ENCODE measurements around the gene CCDC182.

DNA sequence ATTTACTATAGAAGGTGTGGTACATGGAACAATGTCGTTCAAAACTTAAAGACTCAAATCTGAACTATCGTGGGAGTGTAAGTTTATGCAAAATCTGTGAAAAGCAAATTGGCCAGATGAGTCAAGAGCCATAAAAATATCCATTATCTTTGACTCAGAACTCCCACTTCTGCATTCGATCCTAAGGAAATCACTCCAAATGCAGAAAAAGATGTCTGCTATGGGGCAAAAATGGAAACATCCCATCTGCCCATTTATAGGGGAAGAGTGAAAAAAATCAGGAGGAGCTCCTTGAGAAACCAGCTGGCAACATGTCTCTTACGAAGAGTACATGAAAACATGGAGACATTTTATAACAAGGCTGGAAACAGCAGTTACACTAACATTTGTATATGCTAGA is 43.6 kb upstream of the CCDC182 start:
- TF ChIP-seq, protein P1, sequence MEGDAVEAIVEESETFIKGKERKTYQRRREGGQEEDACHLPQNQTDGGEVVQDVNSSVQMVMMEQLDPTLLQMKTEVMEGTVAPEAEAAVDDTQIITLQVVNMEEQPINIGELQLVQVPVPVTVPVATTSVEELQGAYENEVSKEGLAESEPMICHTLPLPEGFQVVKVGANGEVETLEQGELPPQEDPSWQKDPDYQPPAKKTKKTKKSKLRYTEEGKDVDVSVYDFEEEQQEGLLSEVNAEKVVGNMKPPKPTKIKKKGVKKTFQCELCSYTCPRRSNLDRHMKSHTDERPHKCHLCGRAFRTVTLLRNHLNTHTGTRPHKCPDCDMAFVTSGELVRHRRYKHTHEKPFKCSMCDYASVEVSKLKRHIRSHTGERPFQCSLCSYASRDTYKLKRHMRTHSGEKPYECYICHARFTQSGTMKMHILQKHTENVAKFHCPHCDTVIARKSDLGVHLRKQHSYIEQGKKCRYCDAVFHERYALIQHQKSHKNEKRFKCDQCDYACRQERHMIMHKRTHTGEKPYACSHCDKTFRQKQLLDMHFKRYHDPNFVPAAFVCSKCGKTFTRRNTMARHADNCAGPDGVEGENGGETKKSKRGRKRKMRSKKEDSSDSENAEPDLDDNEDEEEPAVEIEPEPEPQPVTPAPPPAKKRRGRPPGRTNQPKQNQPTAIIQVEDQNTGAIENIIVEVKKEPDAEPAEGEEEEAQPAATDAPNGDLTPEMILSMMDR (IDR thresholded peaks at IDR 0.05; ENCODE audit: low read depth, low read length) = no peak
- TF ChIP-seq, protein P2, sequence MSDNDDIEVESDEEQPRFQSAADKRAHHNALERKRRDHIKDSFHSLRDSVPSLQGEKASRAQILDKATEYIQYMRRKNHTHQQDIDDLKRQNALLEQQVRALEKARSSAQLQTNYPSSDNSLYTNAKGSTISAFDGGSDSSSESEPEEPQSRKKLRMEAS (IDR thresholded peaks at IDR 0.05; ENCODE audit: low read depth, low read length) = no peak
- no peak for TF ChIP-seq MYC (IDR thresholded peaks at IDR 0.05; ENCODE audit: low read depth, low read length)
- no peak for TF ChIP-seq POLR2A (IDR thresholded peaks at IDR 0.05; ENCODE audit: extremely low read depth, insufficient read length)
